Measurements from ENCODE around the gene MPZ. TPM values are rescaled to one million over a fixed set of nuclear protein-coding genes. Genes with fewer than 3 reads are reported as not detected.

Gene MPZ
- total and polyA plus RNA-seq, 2 donors from 2014 or later: 3.0 to 4.1 TPM

GRCh38 chr1:161351482-161351881 lies 41.7 kb upstream of the MPZ start:
- intact Hi-C loops (cut with DNase I): no loop called here
- no peak overlapping the region for H3K27ac ChIP-seq (ENCODE audit: low read depth in 2 of 2, low read length in 2 of 2)
- no peak overlapping the region for H3K9ac ChIP-seq (ENCODE audit: low read length in 3 of 3)
- peaks cover 0 to 14% (median 3%) of the 10 kb centered on the region in 3 donors for H3K36me3 ChIP-seq (ENCODE audit: control insufficient read depth in 2 of 3, insufficient read depth in 3 of 3, low read length in 3 of 3)
- no peak overlapping the region for H3K4me3 ChIP-seq (ENCODE audit: low read length in 3 of 3)
- no peak for DNase-seq
- H3K4me1 ChIP-seq (ENCODE audit: control insufficient read depth in 2 of 3, insufficient read depth in 2 of 3, low read depth in 1 of 3, low read length in 3 of 3): peaks cover 0 to 17% (median 2%) of the 10 kb centered on the region in 3 donors
- FAIRE-seq: no peak
- no peaks in the 10 kb centered on the region for H3K27me3 ChIP-seq (ENCODE audit: control insufficient read depth, insufficient read depth, low read length)
- H3K9me3 ChIP-seq (ENCODE audit: control insufficient read depth in 2 of 3, insufficient read depth in 1 of 3, low read length in 3 of 3): no peaks in the 10 kb centered on the region
- TF ChIP-seq, protein P1, sequence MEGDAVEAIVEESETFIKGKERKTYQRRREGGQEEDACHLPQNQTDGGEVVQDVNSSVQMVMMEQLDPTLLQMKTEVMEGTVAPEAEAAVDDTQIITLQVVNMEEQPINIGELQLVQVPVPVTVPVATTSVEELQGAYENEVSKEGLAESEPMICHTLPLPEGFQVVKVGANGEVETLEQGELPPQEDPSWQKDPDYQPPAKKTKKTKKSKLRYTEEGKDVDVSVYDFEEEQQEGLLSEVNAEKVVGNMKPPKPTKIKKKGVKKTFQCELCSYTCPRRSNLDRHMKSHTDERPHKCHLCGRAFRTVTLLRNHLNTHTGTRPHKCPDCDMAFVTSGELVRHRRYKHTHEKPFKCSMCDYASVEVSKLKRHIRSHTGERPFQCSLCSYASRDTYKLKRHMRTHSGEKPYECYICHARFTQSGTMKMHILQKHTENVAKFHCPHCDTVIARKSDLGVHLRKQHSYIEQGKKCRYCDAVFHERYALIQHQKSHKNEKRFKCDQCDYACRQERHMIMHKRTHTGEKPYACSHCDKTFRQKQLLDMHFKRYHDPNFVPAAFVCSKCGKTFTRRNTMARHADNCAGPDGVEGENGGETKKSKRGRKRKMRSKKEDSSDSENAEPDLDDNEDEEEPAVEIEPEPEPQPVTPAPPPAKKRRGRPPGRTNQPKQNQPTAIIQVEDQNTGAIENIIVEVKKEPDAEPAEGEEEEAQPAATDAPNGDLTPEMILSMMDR (IDR thresholded peaks at IDR 0.05; ENCODE audit: borderline replicate concordance, extremely low read depth, insufficient read depth): no peak

DNA sequence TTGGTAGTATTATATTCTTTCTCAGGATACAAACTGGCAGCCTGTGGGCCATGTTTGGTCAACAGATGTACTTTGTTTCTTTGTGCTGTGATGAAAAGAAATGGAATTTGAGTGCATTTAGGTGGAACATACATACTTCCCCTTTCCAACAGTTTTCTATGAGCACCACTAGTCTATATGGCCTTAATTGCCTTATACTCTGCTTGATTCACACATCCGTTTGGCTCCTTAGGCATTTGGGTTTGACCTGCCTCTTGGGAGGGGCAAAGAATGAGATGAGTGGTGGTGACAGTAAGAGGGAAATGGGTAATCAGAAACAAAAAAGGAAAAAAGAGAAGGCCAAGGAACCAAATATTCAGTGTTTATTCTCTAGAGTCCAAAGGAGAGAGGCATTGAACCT lies 40.9 kb upstream of the MPZ start:
- FAIRE-seq: no peak
- no peak overlapping the region for H3K4me3 ChIP-seq (ENCODE audit: low read length in 3 of 3)

DNA sequence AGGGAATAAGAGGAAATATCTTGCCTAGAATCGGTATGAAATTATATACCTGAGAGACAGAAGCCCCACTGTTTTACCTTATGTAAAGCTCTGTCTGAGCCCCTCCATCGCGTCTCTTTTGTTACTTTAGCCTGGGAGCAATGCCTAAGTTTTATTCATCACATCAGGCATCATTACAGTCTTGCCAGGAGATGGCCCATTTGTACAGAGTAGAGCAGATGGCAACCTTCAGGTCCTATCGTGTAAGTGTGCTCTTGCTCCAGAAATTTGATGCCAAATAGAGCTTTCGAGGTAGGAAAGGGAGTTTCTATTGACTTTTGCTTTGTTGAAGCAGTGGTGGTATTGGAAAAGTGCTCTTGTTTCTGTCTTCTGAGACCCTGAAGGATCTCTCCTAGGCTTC lies 33.1 kb upstream of the MPZ start:
- TF ChIP-seq, protein P1 (IDR thresholded peaks at IDR 0.05; ENCODE audit: borderline replicate concordance, extremely low read depth, insufficient read depth): no peak
- intact Hi-C loops (cut with DNase I): no loop called here
- no peak overlapping the region for H3K4me3 ChIP-seq (ENCODE audit: low read length in 3 of 3)
- no peak overlapping the region for H3K9ac ChIP-seq (ENCODE audit: low read length in 3 of 3)
- H3K36me3 ChIP-seq (ENCODE audit: control insufficient read depth in 2 of 3, insufficient read depth in 3 of 3, low read length in 3 of 3): peaks cover 0 to 24% (median 6%) of the 10 kb centered on the region in 3 donors
- FAIRE-seq (no peak), DNase-seq (no peak)
- peaks cover 0 to 6% (median 0%) of the 10 kb centered on the region in 3 donors for H3K4me1 ChIP-seq (ENCODE audit: control insufficient read depth in 2 of 3, insufficient read depth in 2 of 3, low read depth in 1 of 3, low read length in 3 of 3)
- H3K27ac ChIP-seq (ENCODE audit: low read depth in 2 of 2, low read length in 2 of 2): no peak overlapping the region
- no peaks in the 10 kb centered on the region for H3K9me3 ChIP-seq (ENCODE audit: control insufficient read depth in 2 of 3, insufficient read depth in 1 of 3, low read length in 3 of 3)
- no peaks in the 10 kb centered on the region for H3K27me3 ChIP-seq (ENCODE audit: control insufficient read depth, insufficient read depth, low read length)

More for the DNA sequence above, 40.9 kb upstream of the MPZ start:
- H3K4me1 ChIP-seq (ENCODE audit: control insufficient read depth in 2 of 3, insufficient read depth in 2 of 3, low read depth in 1 of 3, low read length in 3 of 3): peaks cover 0 to 17% (median 2%) of the 10 kb centered on the region in 3 donors
- TF ChIP-seq, protein P1 (IDR thresholded peaks at IDR 0.05; ENCODE audit: borderline replicate concordance, extremely low read depth, insufficient read depth): no peak
- no peak overlapping the region for H3K9ac ChIP-seq (ENCODE audit: low read length in 3 of 3)
- intact Hi-C loops (cut with DNase I): no loop called here
- no peak for DNase-seq
- no peaks in the 10 kb centered on the region for H3K9me3 ChIP-seq (ENCODE audit: control insufficient read depth in 2 of 3, insufficient read depth in 1 of 3, low read length in 3 of 3)
- H3K27me3 ChIP-seq (ENCODE audit: control insufficient read depth, insufficient read depth, low read length): no peaks in the 10 kb centered on the region
- no peak overlapping the region for H3K27ac ChIP-seq (ENCODE audit: low read depth in 2 of 2, low read length in 2 of 2)
- H3K36me3 ChIP-seq (ENCODE audit: control insufficient read depth in 2 of 3, insufficient read depth in 3 of 3, low read length in 3 of 3): peaks cover 0 to 14% (median 3%) of the 10 kb centered on the region in 3 donors

GRCh38 chr1:161342177-161342576 lies 32.4 kb upstream of the MPZ start:
- DNase-seq: no peak
- no peak overlapping the region for H3K9ac ChIP-seq (ENCODE audit: low read length in 3 of 3)
- H3K4me3 ChIP-seq (ENCODE audit: low read length in 3 of 3): no peak overlapping the region
- no peak for FAIRE-seq
- TF ChIP-seq, protein P1 (IDR thresholded peaks at IDR 0.05; ENCODE audit: borderline replicate concordance, extremely low read depth, insufficient read depth): no peak
- no peak overlapping the region for H3K27ac ChIP-seq (ENCODE audit: low read depth in 2 of 2, low read length in 2 of 2)
- intact Hi-C loops (cut with DNase I): no loop called here
- H3K4me1 ChIP-seq (ENCODE audit: control insufficient read depth in 2 of 3, insufficient read depth in 2 of 3, low read depth in 1 of 3, low read length in 3 of 3): peaks cover 0 to 6% (median 0%) of the 10 kb centered on the region in 3 donors
- H3K36me3 ChIP-seq (ENCODE audit: control insufficient read depth in 2 of 3, insufficient read depth in 3 of 3, low read length in 3 of 3): peaks cover 0 to 30% (median 6%) of the 10 kb centered on the region in 3 donors
- no peaks in the 10 kb centered on the region for H3K27me3 ChIP-seq (ENCODE audit: control insufficient read depth, insufficient read depth, low read length)
- no peaks in the 10 kb centered on the region for H3K9me3 ChIP-seq (ENCODE audit: control insufficient read depth in 2 of 3, insufficient read depth in 1 of 3, low read length in 3 of 3)

All from kidney (tissue), 14 donors.